ENCODE data around the gene CR1. TPM values are rescaled to one million over a fixed set of nuclear protein-coding genes. Genes with fewer than 3 reads are reported as not detected.

Gene CR1
- total RNA-seq, 1 donor from 2014 or later: 0.09 TPM

GRCh38 chr1:207649865-207650580 is 154.1 kb downstream of the CR1 start:
- H3K79me2 ChIP-seq (ENCODE audit: insufficient read depth, low read length): no peaks in the 10 kb centered on the region
- no peaks in the 10 kb centered on the region for H4K20me1 ChIP-seq (ENCODE audit: insufficient read depth, low read length)
- no peaks in the 10 kb centered on the region for H3K4me1 Mint-ChIP-seq (ENCODE audit: low read depth, unreplicated experiment)
- H3K4me3 ChIP-seq (ENCODE audit: insufficient read depth, low read depth, low read length): no peak overlapping the region
- no peak overlapping the region for H2AFZ ChIP-seq (ENCODE audit: low read depth, low read length)
- no peak overlapping the region for H3K27ac ChIP-seq (ENCODE audit: low read depth, low read length)
- no peak overlapping the region for H3K4me2 ChIP-seq (ENCODE audit: low read length)
- peaks cover 3% of the 10 kb centered on the region for H3K4me1 ChIP-seq (ENCODE audit: insufficient read depth, low read length)
- peaks cover 12% of the 10 kb centered on the region for H3K27me3 ChIP-seq (ENCODE audit: insufficient read depth, low read length)
- H3K9me3 Mint-ChIP-seq (ENCODE audit: unreplicated experiment): peaks cover 3% of the 10 kb centered on the region
- no peak for FAIRE-seq
- no peaks in the 10 kb centered on the region for H3K36me3 ChIP-seq (ENCODE audit: insufficient read depth, low read length)
- H3K36me3 Mint-ChIP-seq (ENCODE audit: low read depth, unreplicated experiment): no peaks in the 10 kb centered on the region
- DNase-seq (ENCODE audit: low read depth): no peak
- no peak overlapping the region for H3K4me3 Mint-ChIP-seq (ENCODE audit: unreplicated experiment)
- no peak overlapping the region for H3K9ac ChIP-seq (ENCODE audit: low read length)
- H3K9me3 ChIP-seq (ENCODE audit: insufficient read depth, low read depth, low read length): no peaks in the 10 kb centered on the region
- H3K27me3 Mint-ChIP-seq (ENCODE audit: low read depth, unreplicated experiment): peaks cover 22% of the 10 kb centered on the region
- TF ChIP-seq EZH2 (IDR thresholded peaks at IDR 0.05; ENCODE audit: insufficient read depth, low read length) (no peak), CTCF (IDR thresholded peaks at IDR 0.05; ENCODE audit: insufficient read depth, low read depth, low read length) (no peak)
- no peak overlapping the region for H3K27ac Mint-ChIP-seq (ENCODE audit: unreplicated experiment)

GRCh38 chr1:207651583-207651982 is 155.6 kb downstream of the CR1 start:
- H2AFZ ChIP-seq (ENCODE audit: low read depth, low read length): no peak overlapping the region
- no peak for FAIRE-seq

More at GRCh38 chr1:207651583-207651982, 155.6 kb downstream of the CR1 start:
- Histone ChIP-seq H3K27me3 (ENCODE audit: insufficient read depth, low read length) (peaks cover 12% of the 10 kb centered on the region), H3K79me2 (ENCODE audit: insufficient read depth, low read length) (no peaks in the 10 kb centered on the region), H3K9me3 (ENCODE audit: insufficient read depth, low read depth, low read length) (no peaks in the 10 kb centered on the region), H3K4me3 (ENCODE audit: insufficient read depth, low read depth, low read length) (no peak overlapping the region), H3K4me1 (ENCODE audit: insufficient read depth, low read length) (no peaks in the 10 kb centered on the region), H3K9ac (ENCODE audit: low read length) (no peak overlapping the region), H4K20me1 (ENCODE audit: insufficient read depth, low read length) (no peaks in the 10 kb centered on the region), H3K27ac (ENCODE audit: low read depth, low read length) (no peak overlapping the region), H3K36me3 (ENCODE audit: insufficient read depth, low read length) (no peaks in the 10 kb centered on the region), H3K4me2 (ENCODE audit: low read length) (no peak overlapping the region)
- H3K9me3 Mint-ChIP-seq (ENCODE audit: unreplicated experiment): peaks cover 3% of the 10 kb centered on the region
- H3K27ac Mint-ChIP-seq (ENCODE audit: unreplicated experiment): no peak overlapping the region
- no peak for DNase-seq (ENCODE audit: low read depth)
- H3K4me3 Mint-ChIP-seq (ENCODE audit: unreplicated experiment): no peak overlapping the region
- H3K4me1 Mint-ChIP-seq (ENCODE audit: low read depth, unreplicated experiment): no peaks in the 10 kb centered on the region
- H3K27me3 Mint-ChIP-seq (ENCODE audit: low read depth, unreplicated experiment): peaks cover 16% of the 10 kb centered on the region
- H3K36me3 Mint-ChIP-seq (ENCODE audit: low read depth, unreplicated experiment): no peaks in the 10 kb centered on the region
- TF ChIP-seq EZH2 (IDR thresholded peaks at IDR 0.05; ENCODE audit: insufficient read depth, low read length) (no peak), CTCF (IDR thresholded peaks at IDR 0.05; ENCODE audit: insufficient read depth, low read depth, low read length) (no peak)
